Tibial nerve (tissue), 4 donors: Measurements from ENCODE around the gene MARCO.

Source experiments
- EP300 ChIP-seq, 2 donors: sonication (generic); formaldehyde crosslinking; IDR thresholded peaks; one replicate each; pipeline ENCODE4 v1.6.1; 2017; ENCODE audit warnings: antibody characterized with exemption in 2 of 2, mild to moderate bottlenecking in 1 of 2
- POLR2A ChIP-seq, 2 donors: fragments of 450-650 bp; IDR thresholded peaks; one replicate each; pipeline ENCODE4 v1.6.1; 2017; ENCODE audit warnings: antibody characterized with exemption in 2 of 2, mild to moderate bottlenecking in 2 of 2, moderate library complexity in 2 of 2
- TF ChIP-seq, protein P1 (sequence below), 5 experiments: fragments of 200-600 bp in 3 of 5; fragments of 450-650 bp in 2 of 5; sonication (generic) in 3 of 5; IDR thresholded peaks; one replicate each; pipeline ENCODE4 v1.5.1; 2016 to 2019; ENCODE audit warnings: antibody characterized with exemption in 5 of 5, mild to moderate bottlenecking in 3 of 5, moderate library complexity in 2 of 5

DNA sequence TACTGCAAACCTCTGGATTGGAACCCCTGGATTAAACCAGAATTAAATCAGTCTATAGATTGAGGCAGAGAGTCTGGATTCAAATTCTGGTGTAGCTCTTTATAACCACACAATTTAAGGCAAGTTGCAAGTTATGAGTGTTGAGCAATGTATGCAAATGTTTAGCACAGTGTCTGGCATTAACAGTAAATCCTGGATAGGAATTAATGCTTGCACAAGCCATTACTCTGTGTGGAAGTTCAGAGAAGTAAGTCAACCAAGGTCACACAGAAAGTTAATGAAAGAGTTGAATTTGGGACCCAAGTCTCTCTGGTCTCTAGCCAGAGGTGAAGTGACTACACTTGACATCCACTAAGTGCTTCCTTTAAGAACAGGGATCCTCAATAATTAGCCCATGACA, 2.0 kb upstream of the MARCO start:
- TF ChIP-seq, protein P1, sequence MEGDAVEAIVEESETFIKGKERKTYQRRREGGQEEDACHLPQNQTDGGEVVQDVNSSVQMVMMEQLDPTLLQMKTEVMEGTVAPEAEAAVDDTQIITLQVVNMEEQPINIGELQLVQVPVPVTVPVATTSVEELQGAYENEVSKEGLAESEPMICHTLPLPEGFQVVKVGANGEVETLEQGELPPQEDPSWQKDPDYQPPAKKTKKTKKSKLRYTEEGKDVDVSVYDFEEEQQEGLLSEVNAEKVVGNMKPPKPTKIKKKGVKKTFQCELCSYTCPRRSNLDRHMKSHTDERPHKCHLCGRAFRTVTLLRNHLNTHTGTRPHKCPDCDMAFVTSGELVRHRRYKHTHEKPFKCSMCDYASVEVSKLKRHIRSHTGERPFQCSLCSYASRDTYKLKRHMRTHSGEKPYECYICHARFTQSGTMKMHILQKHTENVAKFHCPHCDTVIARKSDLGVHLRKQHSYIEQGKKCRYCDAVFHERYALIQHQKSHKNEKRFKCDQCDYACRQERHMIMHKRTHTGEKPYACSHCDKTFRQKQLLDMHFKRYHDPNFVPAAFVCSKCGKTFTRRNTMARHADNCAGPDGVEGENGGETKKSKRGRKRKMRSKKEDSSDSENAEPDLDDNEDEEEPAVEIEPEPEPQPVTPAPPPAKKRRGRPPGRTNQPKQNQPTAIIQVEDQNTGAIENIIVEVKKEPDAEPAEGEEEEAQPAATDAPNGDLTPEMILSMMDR (IDR thresholded peaks at IDR 0.05) = no peak
- TF ChIP-seq POLR2A (IDR thresholded peaks at IDR 0.05) (no peak), EP300 (IDR thresholded peaks at IDR 0.05) (no peak)
